ENCODE data around the gene CACNA2D1.

DNA sequence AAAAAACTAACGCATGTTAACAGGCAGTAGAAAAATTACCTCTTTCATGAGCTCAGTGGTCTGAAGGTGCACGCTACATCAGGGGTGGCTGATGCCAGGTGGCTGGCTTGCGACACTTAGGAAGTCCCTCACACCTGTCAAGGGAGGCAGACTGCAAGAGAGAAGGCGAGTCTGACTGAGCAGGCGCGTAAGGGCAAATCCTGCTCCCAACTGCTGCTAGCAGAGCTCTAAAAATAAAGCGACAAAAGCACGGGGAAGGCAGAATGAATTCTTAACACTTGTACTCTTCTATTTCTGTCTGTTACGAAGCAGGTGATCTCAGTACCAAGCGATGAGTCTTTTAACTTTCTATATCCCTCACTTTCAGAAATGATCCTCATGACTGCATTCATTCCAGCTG, 33.1 kb downstream of the CACNA2D1 start:
- no peak for TF ChIP-seq ZFX (IDR thresholded peaks at IDR 0.05; ENCODE audit: borderline replicate concordance)
- TF ChIP-seq CTCF (IDR thresholded peaks at IDR 0.05), result no peak

Data from 22Rv1 (cell line).